Activated CD8-positive, alpha-beta memory T cell treated with anti-CD3 and anti-CD28 coated beads for 4 hours (primary cell): ENCODE measurements around the gene MTERF4.
A peak's percentile ranks its signal among the peaks of the same experiment; 100 is the strongest.

Experiments
- DNase-seq, 2 donors: peaks; one replicate each; pipeline ENCODE4 v3.0.0-alpha.2; 2020; ENCODE audit warnings: low read depth in 2 of 2

MTERF4 gene

GRCh38 chr2:241102239-241102803 lies at the start of gene MTERF4:
Gene MTERF4 (minus strand): TSS chr2:241102287. CDS start chr2:241102273, 14 bp downstream.
- DNase-seq = peak; percentile 71 to 74

GRCh38 chr2:241150660-241151530 lies 48.8 kb upstream of the MTERF4 start:
- DNase-seq = no peak

- peak; percentile 90 to 91 for DNase-seq
Observed at GRCh38 chr2:241149925-241150659, 48.0 kb upstream of the MTERF4 start, which contains the start of gene PPP1R7. Gene PPP1R7 (plus strand): TSS chr2:241150467. CDS start chr2:241150496, 29 bp downstream.

- no peak for DNase-seq
Observed at GRCh38 chr2:241149675-241149924, 47.5 kb upstream of the MTERF4 start.

GRCh38 chr2:241148891-241149674 lies 47.0 kb upstream of the MTERF4 start, which contains the start of gene PASK:
Gene PASK (minus strand): TSS chr2:241149472. CDS start chr2:241143032, 6,440 bp downstream.
- DNase-seq = peak; percentile 76 to 86

GRCh38 chr2:241148239-241148638 lies 46.2 kb upstream of the MTERF4 start:
- DNase-seq = no peak

GRCh38 chr2:241147336-241147735 lies 45.2 kb upstream of the MTERF4 start:
- no peak for DNase-seq

- DNase-seq = no peak
Observed at GRCh38 chr2:241146286-241146685, 44.2 kb upstream of the MTERF4 start.

GRCh38 chr2:241142593-241142992 lies 40.5 kb upstream of the MTERF4 start:
- no peak for DNase-seq

GRCh38 chr2:241142063-241142462 lies 40.0 kb upstream of the MTERF4 start:
- no peak for DNase-seq

GRCh38 chr2:241141214-241141770 lies 39.2 kb upstream of the MTERF4 start:
- no peak for DNase-seq

GRCh38 chr2:241140445-241140840 lies 38.4 kb upstream of the MTERF4 start:
- no peak for DNase-seq

GRCh38 chr2:241139531-241140444 lies 37.7 kb upstream of the MTERF4 start:
- no peak for DNase-seq

- DNase-seq = no peak
Observed at GRCh38 chr2:241138471-241138870, 36.4 kb upstream of the MTERF4 start.

- no peak for DNase-seq
Observed at GRCh38 chr2:241137276-241138190, 35.4 kb upstream of the MTERF4 start.

GRCh38 chr2:241136661-241137260 lies 34.7 kb upstream of the MTERF4 start:
- DNase-seq = no peak

GRCh38 chr2:241136191-241136590 lies 34.1 kb upstream of the MTERF4 start:
- no peak for DNase-seq

- no peak for DNase-seq
Observed at GRCh38 chr2:241135737-241136136, 33.6 kb upstream of the MTERF4 start.

- no peak for DNase-seq
Observed at GRCh38 chr2:241134711-241135110, 32.6 kb upstream of the MTERF4 start.
